Heart left ventricle (tissue), 13 donors: Measurements from ENCODE around the gene TSSK3.

Experiments
- CTCF ChIP-seq, 12 donors: fragments of 200-600 bp; sonication (generic) in 4 of 12; IDR thresholded peaks; one replicate each; pipeline versions ENCODE4 v1.5.0 to v1.8.0; 2018 to 2022; ENCODE audit warnings: antibody characterized with exemption in 12 of 12, mild to moderate bottlenecking in 5 of 12
- POLR2A ChIP-seq, 2 donors: fragments of 450-650 bp; IDR thresholded peaks; one replicate each; pipeline ENCODE4 v1.6.1; 2017; ENCODE audit warnings: antibody characterized with exemption in 2 of 2, mild to moderate bottlenecking in 2 of 2, moderate library complexity in 2 of 2
- donor health status: ischemic (EF 13 %, LVEDD 7.1; RV severe dilation, severe dysfunction).
- donor health status: DM: no; HTN: yes; CAD: no.
- donor health status: DM: no; HTN: no; CAD: no.
- donor health status: ischemic (EF 25% LVEDD 6.9; RV normal size, moderate dysfunction).
- donor health status: ischemic (EF 25% LVEDD 5.7; RV mildly dilated, moderate dysfunction).
- donor health status: ischemic (EF 35%, LVEDD 5.7; RV mildly dilated, moderate dysfunction).
- donor health status: nonischemic (EF 11% LVEDD 7.7; RV severe dilation, severe dysfunction).
- donor health status: DM: yes; HTN: yes; CAD: no.
- donor health status: PGD.
- donor health status: ischemic (EF 29% LVEDD 5.4; RV normal size, mild dysfunction).
- donor health status: nonischemic (EF 23%, LVEDD 6.1; RV moderate dilation, normal function).

- no peak for TF ChIP-seq CTCF (IDR thresholded peaks at IDR 0.05)
- TF ChIP-seq POLR2A (IDR thresholded peaks at IDR 0.05): no peak
Measured at GRCh38 chr1:32346532-32347157, 15.7 kb upstream of the TSSK3 start.
